ENCODE data around the gene EPAS1.

The EPAS1 gene

GRCh38 chr2:46311651-46312223 is 14.5 kb downstream of the EPAS1 start:
- CTCF ChIA-PET: interaction anchor here (1.5 kb wide), 1 partner anchor 11 kb away, joined by 6 read pairs; no protein-coding TSS in a partner anchor
- no peaks in the 10 kb centered on the region for H3K36me3 Mint-ChIP-seq
- H3K27ac Mint-ChIP-seq: no peak overlapping the region
- no peaks in the 10 kb centered on the region for H3K9me3 Mint-ChIP-seq
- DNase-seq: no peak
- peaks cover 60% of the 10 kb centered on the region for H3K27me3 Mint-ChIP-seq
- peaks cover 2% of the 10 kb centered on the region for H3K4me1 Mint-ChIP-seq
- H3K4me3 Mint-ChIP-seq: no peak overlapping the region

- CTCF ChIA-PET: interaction anchor here (1.5 kb wide), 1 partner anchor 9 kb away, joined by 6 read pairs; no protein-coding TSS in a partner anchor
- Mint-ChIP-seq H3K4me3 (no peak overlapping the region), H3K9me3 (no peaks in the 10 kb centered on the region), H3K4me1 (no peaks in the 10 kb centered on the region), H3K27me3 (peaks cover 50% of the 10 kb centered on the region), H3K27ac (no peak overlapping the region), H3K36me3 (no peaks in the 10 kb centered on the region)
- no peak for DNase-seq
Observed at GRCh38 chr2:46313063-46313462, 15.9 kb downstream of the EPAS1 start.

DNA sequence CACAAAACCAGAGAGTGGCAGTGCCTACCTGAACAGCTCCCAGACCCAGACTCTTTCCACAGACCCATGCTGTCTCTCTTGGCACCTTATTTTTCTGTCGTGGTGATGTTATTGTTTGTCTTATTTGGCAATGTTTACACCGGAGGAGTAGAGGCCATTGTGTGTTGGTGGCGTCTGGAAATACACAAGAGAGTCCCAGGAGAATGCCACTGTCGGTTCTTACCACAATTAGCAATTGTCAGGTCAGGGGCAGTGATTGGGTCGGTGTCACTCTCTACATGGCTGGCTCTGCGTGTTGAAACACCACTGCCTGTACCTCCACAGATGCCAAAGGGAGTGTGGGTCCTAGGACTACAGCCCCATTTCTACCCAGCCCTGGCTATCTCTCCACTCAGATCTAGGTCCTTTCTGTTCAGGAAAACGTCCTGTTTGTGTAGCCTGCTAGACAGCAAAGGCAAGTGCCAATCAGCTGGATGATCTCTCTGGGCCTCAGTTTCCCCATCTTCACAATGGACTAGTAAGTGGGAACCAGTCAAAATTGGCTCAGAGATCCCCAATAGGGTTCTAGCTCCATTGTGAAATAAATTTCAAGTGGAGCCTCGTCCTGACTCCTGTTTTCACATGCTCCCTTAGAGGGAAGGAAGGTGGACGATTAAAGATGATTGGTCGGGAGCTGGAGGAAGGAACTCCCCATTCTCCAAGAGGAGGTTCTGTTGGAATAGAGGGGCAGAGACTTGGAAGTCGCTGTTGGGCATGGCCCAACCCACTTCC is 17.0 kb downstream of the EPAS1 start:
- CTCF ChIA-PET: no interaction called here
- H3K36me3 Mint-ChIP-seq: no peaks in the 10 kb centered on the region
- peak overlapping the region; percentile 5 for H3K27ac Mint-ChIP-seq

DNA sequence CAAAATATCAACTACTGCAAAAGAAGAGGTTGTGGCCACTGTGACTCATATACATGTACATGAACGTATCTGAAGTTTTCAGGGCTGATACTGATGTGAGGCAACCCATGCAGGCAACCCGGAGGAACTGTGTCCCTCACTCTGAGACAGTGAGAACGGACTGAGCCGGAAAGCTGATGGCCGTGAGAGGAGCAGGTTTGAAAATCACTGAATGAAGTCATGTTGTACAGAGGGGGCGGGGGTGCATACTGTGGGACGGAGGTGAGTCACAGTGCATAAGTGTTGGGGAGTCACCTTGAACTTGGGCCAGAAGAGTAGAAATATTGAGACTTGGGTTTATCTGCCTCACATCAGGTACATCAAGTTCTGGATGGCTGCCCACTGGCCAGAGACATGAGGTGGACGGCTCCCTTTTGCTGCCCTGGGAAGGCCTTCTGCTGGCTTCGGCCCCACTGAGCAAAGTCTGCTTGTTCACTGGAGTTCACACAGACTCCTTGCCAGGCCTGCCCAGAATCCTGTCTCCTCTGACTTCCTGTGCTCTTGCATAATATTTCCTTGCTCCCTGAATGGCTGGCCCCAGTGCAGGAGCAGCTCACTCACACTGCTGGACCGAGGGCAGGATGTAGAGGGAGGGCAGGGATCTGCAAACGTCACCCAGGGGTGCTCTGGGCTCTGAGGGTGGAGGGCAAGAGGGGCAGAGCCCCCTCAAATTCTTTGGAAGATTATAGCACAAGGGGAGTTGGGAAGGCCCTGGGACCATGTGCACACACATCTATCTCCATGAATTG is 18.1 kb downstream of the EPAS1 start:
- Mint-ChIP-seq H3K4me3 (no peak overlapping the region), H3K9me3 (no peaks in the 10 kb centered on the region), H3K27ac (no peak overlapping the region), H3K4me1 (no peaks in the 10 kb centered on the region), H3K27me3 (peaks cover 46% of the 10 kb centered on the region), H3K36me3 (no peaks in the 10 kb centered on the region)
- no peak for DNase-seq
- CTCF ChIA-PET: no interaction called here

More for the DNA sequence above, 17.0 kb downstream of the EPAS1 start:
- H3K27me3 Mint-ChIP-seq: peaks cover 48% of the 10 kb centered on the region
- no peaks in the 10 kb centered on the region for H3K9me3 Mint-ChIP-seq
- no peaks in the 10 kb centered on the region for H3K4me1 Mint-ChIP-seq
- DNase-seq: no peak
- H3K4me3 Mint-ChIP-seq: no peak overlapping the region

DNA sequence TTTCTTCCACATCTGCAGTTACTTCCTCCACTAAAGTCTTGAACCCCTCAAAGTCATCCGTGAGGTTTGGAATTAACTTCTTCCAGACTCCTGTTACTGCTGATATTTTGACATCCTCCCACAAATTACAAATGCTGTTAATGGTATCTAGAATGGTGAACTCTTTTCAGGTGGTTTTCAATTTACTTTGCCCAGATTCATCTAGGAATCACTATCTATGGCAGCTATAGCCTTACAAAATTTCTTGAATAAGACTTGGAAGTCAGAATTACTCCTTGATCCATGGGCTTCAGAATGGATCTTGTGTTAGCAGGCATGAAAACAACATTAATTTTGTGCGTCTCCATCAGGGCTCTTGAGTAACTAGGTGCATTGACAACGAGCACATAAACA is 19.9 kb downstream of the EPAS1 start:
- H3K4me3 Mint-ChIP-seq: no peak overlapping the region
- H3K27ac Mint-ChIP-seq: no peak overlapping the region
- CTCF ChIA-PET: no interaction called here
- peaks cover 34% of the 10 kb centered on the region for H3K27me3 Mint-ChIP-seq
- no peaks in the 10 kb centered on the region for H3K4me1 Mint-ChIP-seq
- DNase-seq: no peak
- no peaks in the 10 kb centered on the region for H3K36me3 Mint-ChIP-seq
- no peaks in the 10 kb centered on the region for H3K9me3 Mint-ChIP-seq

DNA sequence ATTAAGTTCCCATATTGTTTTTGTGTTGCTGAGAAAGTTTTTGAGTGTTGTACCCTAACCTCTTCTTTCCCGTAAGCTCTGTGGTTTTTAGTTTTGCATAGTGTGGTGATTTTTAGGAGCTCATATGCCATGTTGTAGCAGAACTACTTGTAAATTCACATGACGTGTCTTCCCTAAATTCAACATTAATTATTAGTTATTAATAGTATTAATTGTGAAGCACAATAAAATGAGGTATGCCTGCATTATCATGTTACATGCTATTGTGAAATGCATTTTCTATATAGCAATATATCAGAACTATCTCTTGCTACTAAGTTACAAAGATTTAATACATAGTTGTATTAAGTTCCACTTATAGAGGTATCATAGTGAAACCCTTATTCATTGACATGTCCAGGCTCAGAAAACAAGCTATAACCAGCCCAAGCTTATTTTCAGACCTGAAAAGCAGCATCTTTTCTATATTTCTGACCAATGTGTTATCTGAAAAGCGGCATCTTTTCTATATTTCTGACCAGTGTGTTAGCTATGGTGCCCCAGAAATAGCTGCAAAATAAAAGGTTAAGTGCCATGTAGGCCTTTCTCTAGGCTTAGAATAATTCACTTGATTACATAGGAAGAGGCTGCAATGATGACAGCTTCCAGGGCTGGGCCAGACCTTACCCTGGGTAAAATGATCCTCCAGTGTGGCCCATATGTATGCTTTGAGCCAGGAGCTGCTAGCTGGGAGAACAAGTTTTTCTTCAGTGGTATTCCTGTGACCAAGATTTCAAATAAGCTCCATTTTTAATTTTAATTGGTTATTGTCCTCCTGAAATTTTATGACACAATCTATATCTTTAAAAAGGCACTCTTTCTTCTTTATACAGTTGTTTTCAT is 21.6 kb downstream of the EPAS1 start:
- H3K27ac Mint-ChIP-seq: no peak overlapping the region
- H3K4me3 Mint-ChIP-seq: no peak overlapping the region
- no peak for DNase-seq
- H3K27me3 Mint-ChIP-seq: peaks cover 32% of the 10 kb centered on the region
- CTCF ChIA-PET: interaction anchor here (0.8 to 1.0 kb wide), 2 partner anchors 11 to 14 kb away, joined by 3 read pairs; no protein-coding TSS in a partner anchor
- no peaks in the 10 kb centered on the region for H3K9me3 Mint-ChIP-seq
- H3K36me3 Mint-ChIP-seq: no peaks in the 10 kb centered on the region
- no peaks in the 10 kb centered on the region for H3K4me1 Mint-ChIP-seq

GRCh38 chr2:46319711-46320110 is 22.5 kb downstream of the EPAS1 start:
- CTCF ChIA-PET: no interaction called here
- no peak for DNase-seq
- Mint-ChIP-seq H3K9me3 (no peaks in the 10 kb centered on the region), H3K27ac (no peak overlapping the region), H3K36me3 (no peaks in the 10 kb centered on the region), H3K27me3 (peaks cover 26% of the 10 kb centered on the region), H3K4me1 (no peaks in the 10 kb centered on the region), H3K4me3 (no peak overlapping the region)

DNA sequence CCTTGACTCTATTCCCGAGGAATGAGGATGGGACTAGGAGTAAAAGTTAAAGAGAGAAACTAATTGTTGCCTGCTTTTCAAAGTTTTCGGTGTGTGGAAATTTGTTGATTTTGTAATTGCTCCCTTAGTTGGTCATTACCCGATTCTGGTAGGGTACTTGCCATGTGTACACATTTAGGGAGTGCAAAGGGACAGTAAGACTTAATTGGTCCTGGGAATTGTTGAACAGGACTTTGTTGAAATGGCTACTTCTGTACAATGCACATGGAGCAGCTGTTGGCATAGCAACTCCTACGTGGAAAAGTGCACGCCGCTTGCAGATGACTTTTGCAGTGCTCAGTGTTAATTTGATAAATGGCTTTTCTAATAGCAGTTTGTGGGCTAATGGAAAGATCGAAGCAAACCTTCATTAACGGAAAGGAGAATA is 22.9 kb downstream of the EPAS1 start:
- Mint-ChIP-seq H3K27ac (no peak overlapping the region), H3K27me3 (peaks cover 27% of the 10 kb centered on the region), H3K9me3 (no peaks in the 10 kb centered on the region), H3K36me3 (no peaks in the 10 kb centered on the region), H3K4me3 (no peak overlapping the region), H3K4me1 (no peaks in the 10 kb centered on the region)
- DNase-seq: no peak
- CTCF ChIA-PET: no interaction called here

DNA sequence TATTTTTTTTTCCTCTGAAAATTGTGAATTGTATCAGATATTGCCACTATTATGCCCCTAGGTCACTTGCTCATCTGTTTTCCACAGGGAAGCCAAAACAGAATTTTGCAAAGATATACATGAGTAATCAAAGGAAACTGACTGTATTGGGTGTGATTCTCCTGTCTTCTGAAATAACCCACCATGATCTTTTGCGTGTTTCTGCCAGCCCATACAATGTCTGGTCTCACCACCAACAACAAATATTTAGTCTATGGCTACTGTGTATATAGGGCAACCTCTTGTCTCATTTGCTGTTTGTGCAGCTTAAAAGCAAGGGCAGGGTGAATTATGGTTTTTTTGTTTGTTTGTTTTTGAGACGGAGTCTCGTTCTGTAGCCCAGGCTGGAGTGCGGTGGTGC is 26.5 kb downstream of the EPAS1 start:
- CTCF ChIA-PET: no interaction called here
- H3K27ac Mint-ChIP-seq: no peak overlapping the region
- H3K27me3 Mint-ChIP-seq: peaks cover 30% of the 10 kb centered on the region
- no peaks in the 10 kb centered on the region for H3K9me3 Mint-ChIP-seq
- DNase-seq: no peak
- H3K4me3 Mint-ChIP-seq: no peak overlapping the region
- H3K4me1 Mint-ChIP-seq: peaks cover 8% of the 10 kb centered on the region
- no peaks in the 10 kb centered on the region for H3K36me3 Mint-ChIP-seq

GRCh38 chr2:46325182-46325928 is 28.1 kb downstream of the EPAS1 start:
- CTCF ChIA-PET: no interaction called here
- no peak for DNase-seq
- Mint-ChIP-seq H3K27ac (no peak overlapping the region), H3K9me3 (no peaks in the 10 kb centered on the region), H3K27me3 (peaks cover 26% of the 10 kb centered on the region), H3K36me3 (no peaks in the 10 kb centered on the region), H3K4me1 (peaks cover 8% of the 10 kb centered on the region), H3K4me3 (no peak overlapping the region)

- Mint-ChIP-seq H3K4me1 (peaks cover 8% of the 10 kb centered on the region), H3K27me3 (peaks cover 24% of the 10 kb centered on the region), H3K9me3 (no peaks in the 10 kb centered on the region), H3K27ac (no peak overlapping the region), H3K36me3 (no peaks in the 10 kb centered on the region), H3K4me3 (no peak overlapping the region)
- CTCF ChIA-PET: interaction anchor here (1.1 to 1.4 kb wide), 2 partner anchors 13 to 329 kb away, joined by 3 read pairs; no protein-coding TSS in a partner anchor
- no peak for DNase-seq
Observed at GRCh38 chr2:46326231-46326980, 29.2 kb downstream of the EPAS1 start.

GRCh38 chr2:46327627-46328026 is 30.4 kb downstream of the EPAS1 start:
- peaks cover 8% of the 10 kb centered on the region for H3K4me1 Mint-ChIP-seq
- no peak overlapping the region for H3K27ac Mint-ChIP-seq
- H3K27me3 Mint-ChIP-seq: peaks cover 36% of the 10 kb centered on the region
- no peak for DNase-seq
- no peaks in the 10 kb centered on the region for H3K9me3 Mint-ChIP-seq
- CTCF ChIA-PET: interaction anchor here (1.0 to 1.4 kb wide), 4 partner anchors 11 to 330 kb away, joined by 3 to 4 read pairs (median 3); no protein-coding TSS in a partner anchor
- H3K36me3 Mint-ChIP-seq: no peaks in the 10 kb centered on the region
- no peak overlapping the region for H3K4me3 Mint-ChIP-seq

DNA sequence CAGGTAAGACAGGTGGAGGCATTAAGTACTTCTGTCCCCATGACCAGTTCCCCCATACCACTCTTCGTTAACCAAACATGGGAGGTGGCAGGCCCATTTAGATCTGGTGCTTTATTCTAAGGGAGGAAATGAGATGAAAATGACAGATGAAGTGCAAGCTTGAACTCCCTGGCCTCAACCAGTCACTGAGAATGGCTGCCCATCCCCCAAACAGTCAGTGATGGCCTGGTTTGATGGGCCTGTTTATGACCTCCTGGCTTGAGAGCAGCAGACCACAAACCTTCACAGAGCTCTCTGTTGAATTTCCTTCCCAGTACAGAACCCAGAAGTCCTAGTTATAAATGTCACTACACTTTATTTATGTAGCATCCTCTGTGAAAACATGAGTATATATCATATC is 31.1 kb downstream of the EPAS1 start:
- Mint-ChIP-seq H3K27me3 (peaks cover 41% of the 10 kb centered on the region), H3K4me1 (peaks cover 8% of the 10 kb centered on the region), H3K36me3 (no peaks in the 10 kb centered on the region), H3K4me3 (no peak overlapping the region), H3K27ac (no peak overlapping the region), H3K9me3 (no peaks in the 10 kb centered on the region)
- no peak for DNase-seq
- CTCF ChIA-PET: interaction anchor here (1.0 to 1.5 kb wide), 3 partner anchors 12 to 279 kb away, joined by 3 to 4 read pairs (median 3); no protein-coding TSS in a partner anchor

Data from activated naive CD4-positive, alpha-beta T cell treated with anti-CD3 and anti-CD28 coated beads, Interleukin-2, amount 10 ng/mL, durations not matched to agents 7 days and 5 days (primary cell).